ENCODE data around the gene ABTB2.

ABTB2 gene

GRCh38 chr11:34359548-34359891 lies 1.7 kb upstream of the ABTB2 start:
- no peak for DNase-seq

GRCh38 chr11:34358728-34359547 lies 1.1 kb upstream of the ABTB2 start:
- peak; percentile 77 for DNase-seq

- DNase-seq, result no peak
Measured at GRCh38 chr11:34358258-34358727, 483 bp upstream of the ABTB2 start.

GRCh38 chr11:34356913-34357700 lies 703 bp downstream of the ABTB2 start:
- peak; percentile 52 for DNase-seq

GRCh38 chr11:34356576-34356912 lies 1.3 kb downstream of the ABTB2 start:
- peak; percentile 7 for DNase-seq

GRCh38 chr11:34356130-34356529 lies 1.7 kb downstream of the ABTB2 start:
- DNase-seq, result no peak

GRCh38 chr11:34355726-34356125 lies 2.1 kb downstream of the ABTB2 start:
- no peak for DNase-seq

- no peak for DNase-seq
Measured at GRCh38 chr11:34354782-34355181, 3.0 kb downstream of the ABTB2 start.

GRCh38 chr11:34353881-34354280 lies 3.9 kb downstream of the ABTB2 start:
- DNase-seq, result no peak

- no peak for DNase-seq
Measured at GRCh38 chr11:34351687-34352469, 5.9 kb downstream of the ABTB2 start.

- DNase-seq, result no peak
Measured at GRCh38 chr11:34351051-34351450, 6.8 kb downstream of the ABTB2 start.

GRCh38 chr11:34349882-34350281 lies 7.9 kb downstream of the ABTB2 start:
- DNase-seq, result no peak

- no peak for DNase-seq
Measured at GRCh38 chr11:34348919-34349318, 8.9 kb downstream of the ABTB2 start.

GRCh38 chr11:34348096-34348495 lies 9.7 kb downstream of the ABTB2 start:
- no peak for DNase-seq

GRCh38 chr11:34346551-34346950 lies 11.3 kb downstream of the ABTB2 start:
- DNase-seq, result no peak

- DNase-seq, result no peak
Measured at GRCh38 chr11:34345991-34346480, 11.8 kb downstream of the ABTB2 start.

- no peak for DNase-seq
Measured at GRCh38 chr11:34345540-34345876, 12.3 kb downstream of the ABTB2 start.

GRCh38 chr11:34344768-34345539 lies 12.9 kb downstream of the ABTB2 start:
- no peak for DNase-seq

- no peak for DNase-seq
Measured at GRCh38 chr11:34344410-34344767, 13.4 kb downstream of the ABTB2 start.

- no peak for DNase-seq
Measured at GRCh38 chr11:34343686-34344085, 14.1 kb downstream of the ABTB2 start.

GRCh38 chr11:34343153-34343552 lies 14.7 kb downstream of the ABTB2 start:
- DNase-seq, result no peak

- DNase-seq, result no peak
Measured at GRCh38 chr11:34341931-34342533, 15.8 kb downstream of the ABTB2 start.
